ENCODE measurements around the gene UBE2E2.

Gene UBE2E2

DNA sequence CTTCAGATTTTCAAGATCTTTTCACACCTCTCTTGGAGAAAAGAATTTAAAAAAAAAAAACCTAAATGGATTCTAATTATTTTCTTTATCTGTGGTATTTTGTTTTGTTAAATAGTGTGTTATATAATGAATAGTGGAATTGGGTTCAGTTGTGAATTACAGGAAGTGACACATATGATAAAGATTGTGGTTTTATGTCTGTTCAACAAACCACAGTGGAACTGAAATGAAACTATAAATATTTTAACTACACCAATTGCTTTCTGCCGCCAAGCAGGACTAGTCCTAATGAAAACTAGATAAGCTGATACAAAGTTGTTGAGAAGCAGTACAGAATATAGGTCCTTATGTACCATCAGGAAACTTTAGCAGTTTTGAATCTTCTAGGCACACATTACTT lies 121.6 kb downstream of the UBE2E2 start:
- Histone ChIP-seq H4K20me1 (ENCODE audit: insufficient read depth, low read length) (no peaks in the 10 kb centered on the region), H3K36me3 (ENCODE audit: insufficient read depth, low read length) (no peaks in the 10 kb centered on the region), H3K9me2 (ENCODE audit: low read depth, low read length) (no peaks in the 10 kb centered on the region), H3K9me3 (ENCODE audit: low read length) (no peaks in the 10 kb centered on the region), H3K4me2 (ENCODE audit: low read length) (peak overlapping the region; percentile 50), H3K4me1 (ENCODE audit: insufficient read depth, low read length, severe bottlenecking) (peaks cover 25% of the 10 kb centered on the region), H3K27me3 (ENCODE audit: insufficient read depth, low read length) (no peaks in the 10 kb centered on the region), H3K79me2 (ENCODE audit: insufficient read depth, low read length) (peaks cover 8% of the 10 kb centered on the region; the same call in 1 of the 2 replicates), H3K9ac (ENCODE audit: low read length) (peak overlapping the region; percentile 24), H3K4me3 (ENCODE audit: low read depth, low read length, poor library complexity, severe bottlenecking) (peak overlapping the region; percentile 21), H2AFZ (ENCODE audit: low read length) (no peak overlapping the region), H3F3A (ENCODE audit: insufficient read depth, low read length) (0 out of 2 replicates have a peak, but pooled peaks cover 3% of the 10 kb centered on the region), H3K27ac (ENCODE audit: low read depth, low read length, poor library complexity, severe bottlenecking) (peak overlapping the region; percentile 59)
- TF ChIP-seq, protein P1, sequence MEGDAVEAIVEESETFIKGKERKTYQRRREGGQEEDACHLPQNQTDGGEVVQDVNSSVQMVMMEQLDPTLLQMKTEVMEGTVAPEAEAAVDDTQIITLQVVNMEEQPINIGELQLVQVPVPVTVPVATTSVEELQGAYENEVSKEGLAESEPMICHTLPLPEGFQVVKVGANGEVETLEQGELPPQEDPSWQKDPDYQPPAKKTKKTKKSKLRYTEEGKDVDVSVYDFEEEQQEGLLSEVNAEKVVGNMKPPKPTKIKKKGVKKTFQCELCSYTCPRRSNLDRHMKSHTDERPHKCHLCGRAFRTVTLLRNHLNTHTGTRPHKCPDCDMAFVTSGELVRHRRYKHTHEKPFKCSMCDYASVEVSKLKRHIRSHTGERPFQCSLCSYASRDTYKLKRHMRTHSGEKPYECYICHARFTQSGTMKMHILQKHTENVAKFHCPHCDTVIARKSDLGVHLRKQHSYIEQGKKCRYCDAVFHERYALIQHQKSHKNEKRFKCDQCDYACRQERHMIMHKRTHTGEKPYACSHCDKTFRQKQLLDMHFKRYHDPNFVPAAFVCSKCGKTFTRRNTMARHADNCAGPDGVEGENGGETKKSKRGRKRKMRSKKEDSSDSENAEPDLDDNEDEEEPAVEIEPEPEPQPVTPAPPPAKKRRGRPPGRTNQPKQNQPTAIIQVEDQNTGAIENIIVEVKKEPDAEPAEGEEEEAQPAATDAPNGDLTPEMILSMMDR (IDR thresholded peaks at IDR 0.05; ENCODE audit: low read length) = no peak
- no peak for TF ChIP-seq EZH2 (IDR thresholded peaks at IDR 0.05; ENCODE audit: borderline replicate concordance, low read length)

DNA sequence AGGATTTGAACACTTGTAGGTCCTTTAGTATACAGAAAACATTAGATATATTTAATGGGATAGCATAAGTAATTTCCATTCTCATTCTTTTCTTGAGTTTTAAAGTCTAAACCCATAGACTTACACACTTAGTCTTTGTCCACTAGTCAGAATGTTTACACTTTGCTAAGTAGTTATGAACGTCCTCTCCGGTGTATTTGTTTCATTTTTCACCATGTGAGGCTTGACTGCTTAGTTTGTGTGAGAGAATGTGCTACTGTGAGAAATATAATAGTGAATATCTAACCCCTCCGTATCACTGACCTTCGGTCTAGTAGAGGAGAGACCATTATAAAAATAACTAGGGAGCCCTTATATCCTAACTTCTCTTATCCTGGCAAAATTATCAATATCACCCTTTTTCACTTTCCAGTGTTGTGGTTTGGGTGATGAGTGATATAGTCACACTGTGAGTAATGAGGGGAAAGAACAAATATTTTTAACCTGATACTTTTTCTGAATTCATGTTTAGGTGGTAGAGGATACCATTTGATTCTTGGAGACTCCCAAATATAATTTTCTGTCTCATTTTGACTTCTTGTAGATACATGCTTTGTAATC lies 122.4 kb downstream of the UBE2E2 start:
- H3K9ac ChIP-seq (ENCODE audit: low read length) = peak overlapping the region; percentile 24; the same call in 1 of the 2 replicates
- no peak overlapping the region for H2AFZ ChIP-seq (ENCODE audit: low read length)
- no peaks in the 10 kb centered on the region for H3K9me3 ChIP-seq (ENCODE audit: low read length)
- H3K79me2 ChIP-seq (ENCODE audit: insufficient read depth, low read length) = peaks cover 14% of the 10 kb centered on the region
- H3K36me3 ChIP-seq (ENCODE audit: insufficient read depth, low read length) = no peaks in the 10 kb centered on the region
- H4K20me1 ChIP-seq (ENCODE audit: insufficient read depth, low read length) = no peaks in the 10 kb centered on the region
- H3K27me3 ChIP-seq (ENCODE audit: insufficient read depth, low read length) = no peaks in the 10 kb centered on the region
- peaks cover 25% of the 10 kb centered on the region for H3K4me1 ChIP-seq (ENCODE audit: insufficient read depth, low read length, severe bottlenecking)
- H3K4me2 ChIP-seq (ENCODE audit: low read length) = peak overlapping the region; percentile 50
- 0 out of 2 replicates have a peak, but pooled peaks cover 3% of the 10 kb centered on the region for H3F3A ChIP-seq (ENCODE audit: insufficient read depth, low read length)
- peak overlapping the region; percentile 59 for H3K27ac ChIP-seq (ENCODE audit: low read depth, low read length, poor library complexity, severe bottlenecking)
- H3K9me2 ChIP-seq (ENCODE audit: low read depth, low read length) = no peaks in the 10 kb centered on the region
- TF ChIP-seq EZH2 (IDR thresholded peaks at IDR 0.05; ENCODE audit: borderline replicate concordance, low read length) = no peak
- TF ChIP-seq, protein P1 (IDR thresholded peaks at IDR 0.05; ENCODE audit: low read length) = no peak
- peak overlapping the region; percentile 21 for H3K4me3 ChIP-seq (ENCODE audit: low read depth, low read length, poor library complexity, severe bottlenecking)

DNA sequence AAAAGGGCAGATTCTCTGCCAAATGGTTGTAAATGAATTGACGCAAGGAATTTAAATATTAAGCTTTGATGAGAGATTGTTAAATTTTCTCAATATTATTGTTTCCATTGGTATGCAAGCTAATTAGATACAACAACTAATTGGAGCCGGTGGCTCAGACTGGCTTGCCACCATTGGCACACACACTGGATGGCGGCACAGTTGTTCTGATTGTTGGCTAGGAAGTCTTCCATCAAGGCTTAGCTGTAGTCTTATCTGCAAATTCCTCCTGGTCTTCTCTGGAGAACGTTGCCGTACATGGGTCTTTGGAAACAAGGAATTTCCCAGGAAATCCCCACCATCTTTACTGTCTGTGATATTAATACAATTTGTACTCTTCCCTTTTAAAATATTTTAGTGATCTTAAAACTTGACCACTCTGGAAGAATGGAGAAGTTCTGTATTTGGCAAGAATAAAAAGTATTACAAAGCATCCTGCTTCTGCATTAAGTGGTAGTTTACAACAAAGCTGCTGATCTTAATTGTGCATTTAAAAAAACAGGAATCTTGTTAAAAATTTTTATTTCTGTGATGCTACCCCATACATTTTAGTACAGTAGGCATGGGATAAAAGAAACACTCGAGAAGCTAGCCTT lies 126.5 kb downstream of the UBE2E2 start:
- H3K9ac ChIP-seq (ENCODE audit: low read length) = no peak overlapping the region
- H4K20me1 ChIP-seq (ENCODE audit: insufficient read depth, low read length) = no peaks in the 10 kb centered on the region
- H3F3A ChIP-seq (ENCODE audit: insufficient read depth, low read length) = no peaks in the 10 kb centered on the region
- no peaks in the 10 kb centered on the region for H3K27me3 ChIP-seq (ENCODE audit: insufficient read depth, low read length)
- peaks cover 16% of the 10 kb centered on the region for H3K79me2 ChIP-seq (ENCODE audit: insufficient read depth, low read length)
- no peak overlapping the region for H2AFZ ChIP-seq (ENCODE audit: low read length)
- H3K4me2 ChIP-seq (ENCODE audit: low read length) = no peak overlapping the region
- no peaks in the 10 kb centered on the region for H3K36me3 ChIP-seq (ENCODE audit: insufficient read depth, low read length)
- no peaks in the 10 kb centered on the region for H3K9me3 ChIP-seq (ENCODE audit: low read length)
- no peak overlapping the region for H3K27ac ChIP-seq (ENCODE audit: low read depth, low read length, poor library complexity, severe bottlenecking)
- H3K9me2 ChIP-seq (ENCODE audit: low read depth, low read length) = no peaks in the 10 kb centered on the region
- no peak overlapping the region for H3K4me3 ChIP-seq (ENCODE audit: low read depth, low read length, poor library complexity, severe bottlenecking)
- no peak for TF ChIP-seq EZH2 (IDR thresholded peaks at IDR 0.05; ENCODE audit: borderline replicate concordance, low read length)
- TF ChIP-seq, protein P1 (IDR thresholded peaks at IDR 0.05; ENCODE audit: low read length) = no peak
- peaks cover 19% of the 10 kb centered on the region for H3K4me1 ChIP-seq (ENCODE audit: insufficient read depth, low read length, severe bottlenecking)
